Nephron progenitor cell (in vitro differentiated cells): ENCODE measurements around the gene CACNA1A.

Source experiments
- DNase-seq: peaks from one replicate; pipeline ENCODE4 v3.0.0; 2021
- H3K27ac Mint-ChIP-seq: 2 replicates; pipeline ENCODE4 v1.8.0; 2021; ENCODE audit warnings: mild to moderate bottlenecking, moderate library complexity, mixed read lengths
- H3K27me3 Mint-ChIP-seq: 2 replicates; pipeline ENCODE4 v1.8.0; 2021; ENCODE audit warnings: mild to moderate bottlenecking, low read depth, mixed read lengths; ENCODE audit not compliant: poor library complexity
- H3K36me3 Mint-ChIP-seq: 2 replicates; pipeline ENCODE4 v1.8.0; 2021; ENCODE audit warnings: low read depth, mixed read lengths
- H3K4me1 Mint-ChIP-seq: 2 replicates; pipeline ENCODE4 v1.8.0; 2021; ENCODE audit warnings: mixed read lengths
- H3K4me3 Mint-ChIP-seq: 2 replicates; pipeline ENCODE4 v1.8.0; 2021; ENCODE audit warnings: mild to moderate bottlenecking, moderate library complexity, mixed read lengths
- H3K9me3 Mint-ChIP-seq: 2 replicates; pipeline ENCODE4 v1.8.0; 2021; ENCODE audit warnings: mild to moderate bottlenecking, moderate library complexity, mixed read lengths
- TF ChIP-seq, protein P1 (sequence below): fragments of 200-600 bp; sonication (generic); IDR thresholded peaks from 2 replicates; pipeline ENCODE4 v1.5.0; 2021; ENCODE audit warnings: antibody characterized with exemption

Gene CACNA1A

DNA sequence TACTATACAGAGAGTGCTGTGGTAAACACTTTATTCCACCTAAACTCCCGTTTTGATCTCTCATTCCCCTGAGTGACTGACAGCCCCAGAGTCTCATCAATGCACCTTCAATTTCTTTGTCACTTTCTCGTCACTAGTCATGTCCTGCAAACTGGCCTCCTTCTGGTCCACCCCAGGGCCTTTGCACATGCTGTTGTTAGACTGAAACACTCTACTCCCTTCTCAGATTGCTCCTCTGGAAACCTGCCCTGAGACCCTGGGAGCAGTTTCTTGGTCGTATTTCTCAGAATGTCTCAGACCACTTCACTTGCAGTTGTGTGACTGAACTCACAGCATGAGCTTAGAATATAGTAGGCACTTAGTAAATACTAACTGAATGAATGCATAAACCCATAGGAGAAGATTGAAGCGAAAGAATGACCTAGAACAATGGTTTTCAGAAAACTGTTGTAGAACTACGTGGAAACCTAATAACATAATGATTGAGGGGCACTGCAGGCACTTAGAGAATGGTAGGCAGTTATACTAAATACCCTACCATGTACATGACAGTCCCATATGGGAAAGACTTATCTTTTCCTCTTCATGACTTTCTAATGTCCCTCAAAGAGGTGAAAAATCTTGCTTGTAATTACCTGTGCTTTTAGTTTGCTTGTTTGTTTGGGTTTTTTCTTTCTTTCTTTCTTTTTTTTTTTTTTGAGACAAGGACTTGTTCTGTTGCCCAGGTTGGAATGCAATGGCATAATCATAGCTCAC is 211.3 kb downstream of the CACNA1A start:
- Mint-ChIP-seq H3K27me3 (peaks cover 12% of the 10 kb centered on the region), H3K36me3 (no peaks in the 10 kb centered on the region), H3K27ac (no peak overlapping the region), H3K4me3 (no peak overlapping the region), H3K4me1 (no peaks in the 10 kb centered on the region), H3K9me3 (no peaks in the 10 kb centered on the region)
- TF ChIP-seq, protein P1, sequence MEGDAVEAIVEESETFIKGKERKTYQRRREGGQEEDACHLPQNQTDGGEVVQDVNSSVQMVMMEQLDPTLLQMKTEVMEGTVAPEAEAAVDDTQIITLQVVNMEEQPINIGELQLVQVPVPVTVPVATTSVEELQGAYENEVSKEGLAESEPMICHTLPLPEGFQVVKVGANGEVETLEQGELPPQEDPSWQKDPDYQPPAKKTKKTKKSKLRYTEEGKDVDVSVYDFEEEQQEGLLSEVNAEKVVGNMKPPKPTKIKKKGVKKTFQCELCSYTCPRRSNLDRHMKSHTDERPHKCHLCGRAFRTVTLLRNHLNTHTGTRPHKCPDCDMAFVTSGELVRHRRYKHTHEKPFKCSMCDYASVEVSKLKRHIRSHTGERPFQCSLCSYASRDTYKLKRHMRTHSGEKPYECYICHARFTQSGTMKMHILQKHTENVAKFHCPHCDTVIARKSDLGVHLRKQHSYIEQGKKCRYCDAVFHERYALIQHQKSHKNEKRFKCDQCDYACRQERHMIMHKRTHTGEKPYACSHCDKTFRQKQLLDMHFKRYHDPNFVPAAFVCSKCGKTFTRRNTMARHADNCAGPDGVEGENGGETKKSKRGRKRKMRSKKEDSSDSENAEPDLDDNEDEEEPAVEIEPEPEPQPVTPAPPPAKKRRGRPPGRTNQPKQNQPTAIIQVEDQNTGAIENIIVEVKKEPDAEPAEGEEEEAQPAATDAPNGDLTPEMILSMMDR: no peak
- no peak for DNase-seq

DNA sequence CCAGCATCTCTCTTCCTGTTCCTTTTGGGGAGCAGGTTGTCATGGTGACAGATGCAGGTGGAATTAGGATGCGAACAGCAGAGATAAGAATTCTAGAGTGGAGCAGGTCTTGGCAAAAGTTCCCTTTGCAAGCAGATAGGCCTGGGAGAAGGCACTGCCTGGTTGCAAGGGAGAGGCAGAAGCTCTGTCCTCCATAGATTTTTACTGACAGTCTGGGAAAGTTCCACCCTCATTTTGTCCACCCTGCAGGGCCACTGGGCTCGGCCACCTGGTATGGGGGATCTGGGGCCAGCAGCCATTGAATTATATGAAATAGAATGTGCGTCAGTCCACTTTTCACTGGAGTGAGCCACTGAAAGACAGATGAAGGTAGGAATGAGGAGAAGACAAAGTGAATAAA is 214.4 kb downstream of the CACNA1A start:
- no peaks in the 10 kb centered on the region for H3K4me1 Mint-ChIP-seq
- DNase-seq: no peak
- H3K9me3 Mint-ChIP-seq: no peaks in the 10 kb centered on the region
- TF ChIP-seq, protein P1: no peak
- peaks cover 6% of the 10 kb centered on the region for H3K27me3 Mint-ChIP-seq
- H3K27ac Mint-ChIP-seq: no peak overlapping the region
- H3K36me3 Mint-ChIP-seq: no peaks in the 10 kb centered on the region
- no peak overlapping the region for H3K4me3 Mint-ChIP-seq

DNA sequence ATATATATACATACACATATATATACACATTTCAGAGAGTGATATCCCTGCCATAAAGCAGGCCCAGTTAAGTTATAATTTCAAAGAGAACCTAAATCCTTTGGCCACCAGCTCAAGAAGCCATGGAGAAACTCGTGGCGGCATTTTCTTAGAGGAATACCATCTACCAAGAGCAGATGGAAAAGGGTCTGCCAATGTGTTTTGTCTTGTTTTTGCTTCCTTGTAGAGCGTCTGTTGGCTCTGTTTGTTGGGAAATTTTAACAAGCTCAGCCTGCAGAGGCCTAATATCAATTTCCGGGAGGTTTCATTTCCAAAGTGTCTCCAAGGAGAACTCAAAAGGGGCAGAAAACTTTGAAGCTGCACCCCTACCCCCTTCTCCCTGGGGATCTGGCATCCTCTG is 215.5 kb downstream of the CACNA1A start:
- TF ChIP-seq, protein P1: no peak
- Mint-ChIP-seq H3K4me3 (no peak overlapping the region), H3K9me3 (no peaks in the 10 kb centered on the region), H3K4me1 (no peaks in the 10 kb centered on the region), H3K27ac (no peak overlapping the region), H3K27me3 (peaks cover 3% of the 10 kb centered on the region), H3K36me3 (no peaks in the 10 kb centered on the region)
- no peak for DNase-seq

DNA sequence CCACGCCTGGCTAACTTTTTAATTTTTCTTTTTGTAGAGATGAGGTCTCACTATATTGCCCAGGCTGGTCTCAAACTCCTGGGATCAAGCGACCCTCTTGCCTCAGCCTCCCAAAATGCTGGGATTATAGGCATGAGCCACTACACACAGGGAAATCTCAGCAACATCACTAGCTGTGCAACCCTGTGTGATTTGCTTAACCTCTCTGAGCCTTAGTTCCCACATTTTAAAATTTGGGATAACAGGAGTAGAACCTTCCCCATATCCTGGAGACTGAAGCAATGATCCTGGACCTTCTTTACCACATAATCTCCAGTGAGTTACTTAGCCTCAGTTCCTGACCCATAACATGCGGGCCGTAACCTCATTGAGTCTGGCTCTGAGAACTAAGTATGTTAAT is 217.0 kb downstream of the CACNA1A start:
- Mint-ChIP-seq H3K4me1 (no peaks in the 10 kb centered on the region), H3K27me3 (no peaks in the 10 kb centered on the region), H3K27ac (no peak overlapping the region), H3K4me3 (no peak overlapping the region), H3K9me3 (no peaks in the 10 kb centered on the region), H3K36me3 (no peaks in the 10 kb centered on the region)
- TF ChIP-seq, protein P1: no peak
- DNase-seq: no peak

DNA sequence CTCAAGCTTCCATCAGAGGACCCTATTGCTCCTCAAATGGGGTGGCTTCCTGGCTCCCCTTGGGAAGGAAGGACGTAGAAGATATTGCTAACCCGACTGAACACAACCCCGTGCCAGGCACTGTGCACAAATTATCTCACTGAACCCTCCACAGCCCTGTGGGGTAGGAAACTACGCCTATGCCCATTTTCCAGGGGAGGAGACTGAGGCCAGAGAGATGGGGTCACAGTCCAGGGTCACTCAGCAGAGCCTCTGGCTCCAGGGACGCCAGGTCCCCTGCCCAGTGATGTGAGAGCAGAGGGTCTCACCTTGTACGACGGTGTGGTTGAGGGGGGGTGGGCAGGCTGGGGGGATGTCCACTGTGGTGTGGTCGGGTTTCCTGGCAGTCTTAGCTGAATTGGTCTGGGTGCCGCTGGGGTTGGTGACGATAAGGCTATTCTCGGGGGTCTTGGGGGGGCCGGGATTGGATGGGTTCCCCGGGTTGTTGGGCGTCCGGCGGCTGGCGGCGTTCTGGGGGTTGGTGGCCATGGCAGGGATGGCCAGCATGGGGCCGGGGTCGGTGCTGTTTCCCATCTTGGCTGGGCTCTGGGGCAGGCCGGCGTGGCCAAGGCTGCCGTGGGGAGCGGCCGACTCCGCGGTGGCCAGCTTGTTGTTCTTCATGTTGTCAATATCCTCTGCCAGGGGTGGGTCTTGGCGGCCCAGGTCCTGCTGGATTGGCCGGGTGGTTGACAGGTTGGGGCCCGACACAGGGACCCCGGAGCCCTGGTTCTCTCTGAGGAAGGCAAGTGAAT is 219.9 kb downstream of the CACNA1A start:
- Mint-ChIP-seq H3K27ac (no peak overlapping the region), H3K4me1 (peaks cover 4% of the 10 kb centered on the region), H3K9me3 (no peaks in the 10 kb centered on the region), H3K36me3 (no peaks in the 10 kb centered on the region), H3K27me3 (no peaks in the 10 kb centered on the region), H3K4me3 (no peak overlapping the region)
- TF ChIP-seq, protein P1: no peak
- no peak for DNase-seq
